Measurements from ENCODE around the gene GOLGA6D.
A peak's percentile ranks its signal among the peaks of the same experiment; 100 is the strongest.
"Not testable (repeated sequence)": the region's sequence is repeated elsewhere in the genome, so short reads cannot be mapped to it uniquely, and the experiment has no call there.

GOLGA6D gene

DNA sequence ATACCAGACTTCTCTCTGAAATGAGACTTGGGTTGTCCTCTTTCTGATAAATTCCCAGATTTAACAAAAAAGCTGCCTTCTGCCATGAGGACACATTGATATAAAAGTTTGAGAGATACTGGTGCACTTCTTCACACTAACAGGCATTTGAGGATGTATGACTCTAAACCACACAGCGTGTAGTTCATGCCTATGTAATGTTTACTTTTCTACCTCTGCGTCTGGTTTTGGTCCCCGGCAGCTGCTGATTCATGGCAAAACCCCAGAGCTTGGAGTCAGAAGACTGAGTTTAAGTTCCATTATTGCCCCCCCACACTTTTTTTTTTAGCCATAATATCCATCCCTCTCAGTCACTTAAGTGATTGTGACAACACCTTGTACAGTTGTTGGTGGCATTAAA lies 1.5 kb downstream of the GOLGA6D start:
- DNase-seq (ENCODE audit: low read depth), result not testable (repeated sequence)

DNA sequence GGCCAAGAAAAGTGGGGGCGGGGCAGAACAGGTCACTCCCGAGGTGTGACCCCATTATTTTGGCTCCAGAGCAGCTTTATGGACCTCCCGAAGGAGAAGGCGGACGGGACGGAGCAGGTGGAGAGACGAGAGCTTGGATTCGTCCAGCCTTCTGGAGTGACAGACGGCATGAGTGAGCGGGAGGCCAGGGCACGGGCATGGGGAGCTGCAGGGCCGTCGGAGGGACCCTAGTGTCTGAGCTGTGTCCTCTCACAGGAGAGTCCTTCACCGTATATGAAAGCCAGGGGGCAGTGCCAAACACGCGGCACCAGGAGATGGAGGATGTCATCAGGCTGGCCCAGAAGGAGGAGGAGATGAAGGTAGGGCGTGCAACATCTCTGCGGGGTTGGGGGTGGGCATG lies 11.0 kb downstream of the GOLGA6D start:
- not testable (repeated sequence) for DNase-seq (ENCODE audit: low read depth)

DNA sequence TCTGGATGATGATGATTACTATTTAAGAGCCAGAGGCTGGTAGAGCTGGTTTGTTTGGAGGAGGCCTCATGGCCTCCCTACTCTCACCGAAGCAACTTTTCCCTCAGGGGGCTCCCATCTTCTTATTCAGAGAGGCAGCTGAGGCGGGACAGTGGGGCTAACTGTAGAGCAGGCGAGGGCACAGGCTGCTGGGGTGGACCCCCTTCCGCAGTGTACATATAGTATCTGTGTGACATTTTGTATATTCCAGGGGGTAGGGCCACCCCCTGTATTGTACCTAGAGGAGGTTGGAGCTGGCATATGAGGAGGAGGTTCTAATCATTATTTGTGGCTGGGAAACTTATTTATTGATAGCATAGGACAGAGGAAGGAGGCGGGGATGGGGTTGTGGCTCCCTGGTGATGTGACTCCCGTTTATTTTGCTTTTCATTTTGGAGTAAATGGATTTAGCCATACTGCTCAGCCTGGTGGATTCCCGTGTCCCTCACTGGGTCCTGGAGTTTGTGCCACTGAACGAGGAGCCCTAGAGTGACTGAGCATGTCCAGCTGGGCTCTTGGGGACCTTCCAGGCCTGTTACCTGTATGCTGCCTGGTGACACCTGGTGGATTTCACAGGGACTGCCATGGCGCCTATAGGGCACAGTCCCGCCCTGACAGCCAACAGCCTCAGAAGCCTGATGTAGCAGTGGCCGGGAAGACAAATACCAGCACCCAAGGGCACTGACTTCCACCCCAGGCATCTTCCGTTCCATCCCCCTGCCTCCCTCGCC lies 16.1 kb downstream of the GOLGA6D start:
- DNase-seq (ENCODE audit: low read depth), result not testable (repeated sequence)

DNA sequence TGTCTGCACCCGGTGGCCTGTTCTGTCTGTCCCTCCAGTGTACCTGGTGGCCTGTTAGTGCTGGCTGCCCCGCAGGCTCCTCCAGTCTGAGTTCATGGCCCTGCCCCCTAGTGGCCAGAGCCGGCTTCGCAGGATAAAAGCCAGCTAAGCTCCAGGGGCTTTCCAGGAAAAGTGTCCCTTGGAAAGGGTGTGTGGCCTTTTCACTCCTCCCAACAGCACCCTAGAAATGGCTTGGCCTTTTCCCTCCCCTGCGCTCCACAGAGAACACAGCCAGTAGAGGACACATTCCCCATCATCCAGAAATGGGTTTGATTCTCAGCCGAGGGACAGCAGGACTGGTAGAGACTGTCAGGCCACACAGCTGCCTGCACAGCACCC lies 16.7 kb downstream of the GOLGA6D start:
- peak; percentile 39 for DNase-seq (ENCODE audit: low read depth)

DNA sequence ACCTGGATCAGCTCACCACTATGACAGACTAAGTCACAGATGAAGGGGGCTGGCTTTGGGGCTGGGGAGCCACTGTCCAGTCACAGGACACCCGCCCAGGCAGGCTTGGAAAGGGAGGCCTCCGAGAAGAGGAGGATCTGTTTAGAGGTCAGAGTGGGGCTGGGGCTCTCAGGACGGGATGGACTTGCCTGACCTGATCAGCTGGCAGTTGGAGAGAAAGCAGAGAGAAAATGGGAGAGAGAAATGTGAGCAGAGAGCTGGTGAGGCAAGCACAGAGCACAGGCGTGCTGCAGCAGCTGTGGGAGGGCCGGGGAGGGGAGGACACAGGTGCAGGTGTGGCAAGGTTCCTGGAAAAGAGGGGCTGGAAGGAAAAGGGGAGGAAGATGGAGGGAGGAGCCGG lies 17.4 kb downstream of the GOLGA6D start:
- not testable (repeated sequence) for DNase-seq (ENCODE audit: low read depth)

DNA sequence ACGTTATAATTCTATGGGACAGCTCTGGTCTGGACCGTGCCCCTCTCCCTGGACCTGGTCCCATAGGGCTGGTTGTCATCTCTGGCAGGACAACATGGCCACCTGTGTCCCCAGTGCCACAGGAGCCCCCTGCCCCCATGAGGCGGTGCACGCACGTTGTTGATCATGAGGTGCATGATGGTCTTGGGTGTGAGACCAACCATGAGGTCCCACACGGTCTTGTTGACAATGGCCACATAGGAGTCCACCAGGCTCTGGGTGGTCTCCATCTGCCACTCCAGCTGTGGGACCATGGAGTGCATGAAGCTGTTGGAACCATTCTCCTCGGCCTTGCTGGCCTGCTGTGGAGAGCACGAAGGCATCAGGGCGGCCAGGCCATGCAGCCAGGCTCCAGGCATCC lies 19.7 kb downstream of the GOLGA6D start:
- DNase-seq (ENCODE audit: low read depth), result no peak

DNA sequence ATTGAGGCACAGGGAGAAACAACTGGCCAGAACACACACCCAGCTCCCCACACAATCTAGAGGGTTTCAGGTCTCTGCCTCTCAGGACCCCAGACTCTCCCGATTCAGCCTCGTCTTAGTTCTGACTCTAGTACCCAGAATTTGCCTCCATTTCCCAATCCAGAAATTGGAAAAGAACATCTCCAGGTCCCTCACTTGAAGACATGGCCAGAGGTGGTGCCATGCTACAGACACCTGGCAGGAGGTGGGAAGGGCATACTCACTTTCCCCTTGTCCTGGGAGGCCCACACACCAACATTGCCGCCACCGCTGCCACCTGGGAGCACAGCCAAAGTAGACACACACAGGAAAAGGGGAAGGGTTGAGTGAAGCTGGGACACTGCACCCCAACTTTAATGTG lies 20.1 kb downstream of the GOLGA6D start:
- not testable (repeated sequence) for DNase-seq (ENCODE audit: low read depth)

DNA sequence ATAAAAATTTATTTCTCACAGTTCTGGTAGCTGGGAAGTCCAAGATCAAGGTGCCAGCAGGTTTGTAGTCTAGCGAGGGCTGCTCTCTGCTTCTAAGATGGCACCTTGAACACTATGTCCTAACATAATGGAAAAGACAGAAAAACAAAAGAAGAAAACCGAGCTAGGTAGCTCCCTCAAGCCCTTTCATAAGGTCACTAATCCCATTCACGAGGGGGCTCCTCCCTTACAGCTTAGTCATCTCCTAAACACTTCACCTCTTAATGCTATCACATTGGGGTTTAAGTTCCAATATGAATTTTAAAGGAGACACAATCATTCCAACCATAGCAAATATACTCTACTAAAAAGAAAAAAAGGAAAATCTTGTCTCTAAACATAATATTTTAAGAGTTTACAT lies 23.6 kb downstream of the GOLGA6D start:
- DNase-seq (ENCODE audit: low read depth), result no peak

DNA sequence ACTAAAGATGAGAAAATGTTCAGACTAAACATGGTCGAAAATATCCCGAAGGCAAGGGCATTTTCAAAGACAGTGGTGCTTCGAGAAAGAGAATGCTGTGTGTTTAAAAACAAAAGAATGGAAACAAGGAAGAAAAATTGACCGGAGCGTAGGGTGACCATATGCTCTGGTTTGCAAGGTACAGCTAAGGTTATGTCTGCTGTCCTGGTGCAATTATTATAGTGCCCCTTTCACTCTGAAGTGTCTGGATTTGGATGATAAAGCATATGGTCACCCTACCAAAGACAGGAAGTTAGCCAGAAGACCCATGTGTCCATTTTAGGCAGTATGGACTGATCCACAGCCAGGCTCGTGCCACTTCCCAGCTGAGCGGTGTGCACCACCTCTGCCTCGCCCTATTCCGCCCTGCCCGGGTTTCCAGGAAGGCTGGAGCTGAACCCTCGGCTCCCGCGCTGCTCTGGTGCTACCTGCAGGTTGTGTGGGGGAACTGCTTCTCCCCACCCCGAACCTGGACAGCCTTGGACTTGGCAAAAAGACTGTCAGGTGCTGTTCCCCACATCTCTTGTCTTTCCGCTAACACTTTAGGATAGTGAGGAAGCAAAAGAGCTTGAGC lies 25.2 kb downstream of the GOLGA6D start:
- DNase-seq (ENCODE audit: low read depth), result no peak

DNA sequence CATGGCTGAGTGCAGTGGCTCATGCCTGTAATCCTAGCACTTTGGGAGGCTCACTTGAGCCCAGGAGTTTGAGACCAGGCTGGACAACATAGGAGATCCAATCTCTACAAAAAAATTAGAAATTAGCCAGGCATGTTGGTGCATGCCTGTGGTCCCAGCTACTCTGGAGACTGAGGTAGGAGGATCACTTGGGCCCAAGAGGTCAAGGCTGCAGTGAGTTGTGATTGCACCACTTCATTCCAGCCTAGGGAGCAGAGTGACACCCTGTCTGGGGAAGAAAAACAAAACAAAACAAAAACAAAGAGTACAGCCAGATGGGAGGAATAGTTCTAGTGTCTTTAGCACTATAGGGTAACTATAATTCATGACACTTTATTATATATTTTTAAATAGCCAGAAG lies 27.1 kb downstream of the GOLGA6D start:
- no peak for DNase-seq (ENCODE audit: low read depth)

DNA sequence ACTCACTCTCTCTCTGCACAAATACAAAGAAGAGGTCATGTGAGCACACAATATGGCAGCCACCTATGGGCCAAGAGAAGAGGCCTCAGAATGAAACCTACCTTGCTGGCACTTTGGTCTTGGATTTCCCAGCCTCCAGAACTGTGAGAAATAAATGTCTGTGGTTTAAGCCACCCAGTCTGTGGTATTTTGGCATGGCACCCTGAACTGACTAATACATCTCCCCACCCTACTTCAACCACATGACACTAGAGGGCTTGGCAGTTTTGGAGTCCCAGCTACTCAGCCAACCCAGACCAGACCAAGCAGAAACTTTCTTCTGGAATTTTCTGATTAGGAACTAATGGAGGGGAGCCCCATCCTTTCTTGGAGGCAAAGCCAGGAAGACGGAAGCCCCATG lies 29.9 kb downstream of the GOLGA6D start:
- DNase-seq (ENCODE audit: low read depth), result not testable (repeated sequence)

DNA sequence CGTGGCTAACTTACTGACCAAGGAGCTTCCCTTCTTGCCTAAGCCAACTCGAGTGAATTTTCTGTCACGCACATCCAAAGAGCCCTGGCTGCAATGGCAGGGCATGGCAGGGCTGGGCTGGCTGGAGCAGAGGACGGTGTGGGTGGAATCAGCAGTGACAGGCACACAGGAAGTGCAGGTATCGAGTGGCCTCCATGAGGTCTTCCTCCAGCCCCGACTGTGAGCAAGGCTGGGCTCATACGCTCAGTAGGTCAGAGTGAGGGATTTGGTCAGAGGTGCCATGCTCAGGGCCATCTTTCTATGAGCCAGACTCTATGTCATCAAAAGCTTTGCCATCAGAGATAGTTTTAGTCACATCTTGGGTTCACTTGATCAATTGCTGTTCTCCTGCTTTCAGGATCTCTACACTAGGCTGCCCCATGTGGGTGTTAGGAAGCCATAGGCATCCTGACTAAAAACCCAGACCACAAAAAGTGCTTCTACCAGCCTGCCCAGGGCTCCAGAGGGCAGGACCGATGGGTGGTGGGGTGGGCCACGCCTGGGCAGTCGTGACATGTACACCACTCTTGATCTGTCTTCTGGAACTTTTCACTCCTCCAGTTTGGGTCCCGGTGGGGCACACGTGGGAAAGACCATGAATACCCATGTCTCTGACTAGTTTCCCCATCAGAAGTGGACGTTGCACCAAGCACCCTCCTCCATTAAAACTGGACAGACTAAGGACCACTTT lies 30.6 kb downstream of the GOLGA6D start:
- no peak for DNase-seq (ENCODE audit: low read depth)

DNA sequence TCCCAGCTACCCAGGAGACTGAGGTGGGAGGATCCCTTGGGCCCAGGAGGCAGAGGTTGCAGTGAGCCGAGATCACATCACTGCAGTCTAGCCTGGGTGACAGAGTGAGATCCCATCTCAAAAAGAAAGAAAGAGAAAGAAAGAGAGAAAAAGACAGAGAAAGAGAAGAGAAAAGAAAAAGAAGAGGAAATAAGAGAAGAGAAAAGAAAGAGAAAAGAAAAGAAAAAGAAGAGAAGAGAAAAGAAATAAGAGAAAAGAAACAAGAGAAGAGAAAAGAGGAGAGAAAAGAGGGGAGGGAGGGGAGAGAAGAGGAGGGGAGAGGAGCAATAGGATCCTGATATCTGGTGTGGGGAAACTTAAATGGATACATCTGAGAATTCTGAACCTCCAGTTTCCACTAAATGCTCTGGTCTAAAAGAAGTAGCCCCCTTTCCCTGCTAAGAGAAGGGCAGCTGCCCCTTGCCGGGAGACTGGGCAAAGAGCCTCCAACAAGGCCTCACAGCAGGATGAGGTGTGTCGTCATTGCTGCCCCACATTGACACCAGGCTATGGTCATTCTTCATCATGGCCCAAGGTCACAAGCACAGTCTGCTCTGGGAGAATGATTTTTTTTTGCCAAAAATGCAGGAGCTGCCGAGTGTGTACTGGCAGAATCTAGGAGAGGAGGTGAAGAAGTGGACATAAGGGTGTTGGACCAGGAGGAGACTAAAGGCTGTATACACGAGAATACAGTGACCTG lies 32.1 kb downstream of the GOLGA6D start:
- DNase-seq (ENCODE audit: low read depth), result no peak

DNA sequence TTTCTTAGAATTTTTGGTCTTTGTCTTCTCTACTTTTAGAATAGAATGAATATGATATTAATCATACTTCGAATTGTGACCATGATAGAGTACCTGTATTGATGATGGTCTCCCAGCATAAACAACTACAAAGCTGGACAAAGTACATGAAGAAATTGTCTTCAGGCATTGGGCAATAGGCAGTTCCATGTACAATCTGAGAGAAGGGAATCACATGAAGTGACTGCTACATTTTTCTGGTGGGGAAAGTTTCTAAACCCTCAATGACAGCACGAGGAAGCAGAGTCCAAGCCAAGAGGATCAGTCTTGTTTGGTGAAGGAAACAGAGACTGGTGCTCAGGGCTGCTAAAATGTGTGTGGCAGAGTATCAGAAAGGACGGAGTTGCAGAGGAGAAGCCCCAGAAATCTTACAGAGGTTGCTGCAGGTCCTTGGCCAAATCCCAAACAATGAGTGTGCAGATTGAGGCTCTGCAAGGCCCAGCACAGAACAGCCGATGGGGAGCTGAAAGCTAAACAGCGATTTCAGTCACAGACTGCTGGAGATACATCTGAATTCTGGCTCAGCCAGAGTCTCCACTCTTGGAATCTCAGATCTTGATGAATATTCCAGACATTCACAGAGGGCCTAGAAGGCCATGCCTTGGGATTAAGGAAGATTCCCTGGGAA lies 36.7 kb downstream of the GOLGA6D start:
- DNase-seq (ENCODE audit: low read depth), result not testable (repeated sequence)

DNA sequence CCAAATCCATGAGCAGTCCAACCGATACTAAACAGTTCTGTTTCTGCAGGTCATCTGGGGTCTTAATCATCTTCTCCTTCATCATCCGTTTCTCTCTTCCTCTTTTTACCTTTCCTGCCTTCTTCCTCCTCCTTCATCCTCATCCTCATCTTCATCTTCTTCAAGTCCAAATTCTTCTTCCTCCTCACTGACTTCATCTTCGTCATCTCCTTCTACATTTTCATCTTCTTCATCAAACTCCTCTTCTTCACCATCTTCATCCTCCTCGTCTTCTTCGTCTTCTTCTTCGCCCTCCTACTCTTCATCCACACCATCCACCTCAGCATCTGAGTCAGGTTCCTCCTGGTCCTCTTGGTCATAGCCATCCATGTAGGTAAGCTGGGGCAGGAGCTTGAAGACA lies 39.1 kb downstream of the GOLGA6D start:
- DNase-seq (ENCODE audit: low read depth), result no peak

DNA sequence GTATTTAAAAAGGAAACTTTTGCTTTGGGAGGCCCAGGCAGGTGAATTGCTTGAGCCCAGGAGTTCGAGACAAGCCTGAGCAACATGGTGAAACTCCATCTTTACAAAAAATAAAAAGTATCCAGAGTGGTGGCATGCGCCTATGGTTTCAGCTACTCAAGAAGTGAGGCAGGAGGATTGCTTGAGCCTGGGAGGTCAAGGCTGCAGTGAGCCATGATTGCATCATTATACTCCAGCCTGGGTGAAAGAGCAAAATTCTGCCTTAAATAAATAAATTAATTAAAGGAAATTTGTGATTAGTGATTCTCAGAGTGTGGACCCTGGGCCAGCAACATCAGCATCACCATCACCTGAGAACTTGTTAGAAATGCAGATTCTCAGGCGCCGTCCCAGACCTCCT lies 43.3 kb downstream of the GOLGA6D start:
- no peak for DNase-seq (ENCODE audit: low read depth)

DNA sequence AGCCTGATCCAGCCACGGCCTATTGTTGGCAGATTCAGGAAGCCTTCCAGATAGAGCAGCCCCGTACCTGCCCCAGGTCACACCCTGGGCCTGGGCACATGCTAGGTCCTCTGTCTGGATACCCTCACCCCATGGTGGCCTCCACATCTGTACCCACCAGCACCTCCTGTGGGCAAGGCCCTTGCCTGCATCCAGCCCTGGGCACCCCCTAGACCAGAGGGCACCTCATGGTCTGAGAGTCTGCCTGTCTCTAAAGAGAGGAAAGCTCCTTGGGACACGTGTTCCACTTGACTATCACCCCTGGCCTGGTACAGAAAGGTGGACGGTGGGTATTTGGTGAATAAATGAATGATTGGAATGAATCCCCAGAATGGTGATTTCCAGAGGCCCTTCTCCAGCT lies 44.4 kb downstream of the GOLGA6D start:
- DNase-seq (ENCODE audit: low read depth), result no peak

DNA sequence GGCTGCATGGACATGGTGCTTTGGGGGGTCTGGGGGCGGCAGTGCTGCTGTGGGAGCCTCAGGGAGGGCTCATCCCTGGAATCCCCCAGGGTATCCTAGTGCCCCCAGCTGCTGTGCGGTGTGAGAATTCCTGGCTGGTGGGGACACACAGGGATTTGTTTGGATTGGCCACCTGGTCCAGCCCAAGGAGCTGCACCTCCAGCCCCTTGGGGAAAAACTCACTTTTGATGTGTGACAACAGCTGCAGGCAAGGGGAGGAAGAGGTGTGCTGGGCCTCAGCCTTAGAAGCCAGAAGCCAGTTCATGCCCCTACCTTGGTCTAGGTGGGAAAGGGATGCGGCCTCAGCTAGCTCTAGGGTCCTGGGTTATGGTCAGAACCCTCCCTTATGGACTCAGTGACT lies 44.9 kb downstream of the GOLGA6D start:
- DNase-seq (ENCODE audit: low read depth), result no peak

DNA sequence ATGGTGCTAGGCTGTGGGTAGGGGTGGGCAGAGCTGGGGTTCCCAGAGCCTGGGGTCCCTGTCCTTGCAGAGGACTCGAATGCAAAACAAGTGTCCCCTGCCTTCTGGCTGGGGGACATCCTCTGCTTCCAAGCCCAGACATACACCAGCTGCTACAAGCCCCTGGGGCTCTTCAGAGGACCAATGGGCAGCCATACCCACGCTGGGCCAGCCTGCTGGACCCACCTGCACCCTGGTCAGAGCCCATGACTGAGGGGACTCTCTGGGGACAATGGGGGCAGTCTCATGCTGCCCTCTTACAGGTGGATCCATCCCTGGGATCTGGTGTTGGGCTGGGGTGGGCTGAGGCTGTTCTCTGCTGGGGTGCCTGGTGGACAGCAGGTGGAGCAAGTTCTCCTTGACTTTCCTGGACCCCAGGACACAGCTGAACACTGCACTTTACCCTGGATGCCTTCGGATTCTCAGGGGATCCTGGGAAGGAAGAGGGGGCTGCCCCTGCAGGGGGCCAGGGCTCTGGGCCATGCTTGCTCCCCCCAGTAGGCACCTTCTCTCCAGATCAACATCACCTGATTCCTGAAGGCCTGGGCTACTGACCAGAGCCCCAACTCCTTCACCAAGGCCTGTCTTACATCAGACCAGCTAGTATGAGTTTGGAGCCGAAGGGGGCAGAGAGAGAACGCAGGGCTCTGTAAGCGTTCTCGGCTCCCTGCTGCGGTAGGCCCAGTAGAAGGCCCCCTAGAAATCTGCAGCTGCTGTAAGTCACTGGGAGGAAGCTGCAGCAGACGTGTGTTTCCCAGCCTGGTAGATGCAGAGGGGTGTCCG lies 46.1 kb downstream of the GOLGA6D start:
- no peak for DNase-seq (ENCODE audit: low read depth)

DNA sequence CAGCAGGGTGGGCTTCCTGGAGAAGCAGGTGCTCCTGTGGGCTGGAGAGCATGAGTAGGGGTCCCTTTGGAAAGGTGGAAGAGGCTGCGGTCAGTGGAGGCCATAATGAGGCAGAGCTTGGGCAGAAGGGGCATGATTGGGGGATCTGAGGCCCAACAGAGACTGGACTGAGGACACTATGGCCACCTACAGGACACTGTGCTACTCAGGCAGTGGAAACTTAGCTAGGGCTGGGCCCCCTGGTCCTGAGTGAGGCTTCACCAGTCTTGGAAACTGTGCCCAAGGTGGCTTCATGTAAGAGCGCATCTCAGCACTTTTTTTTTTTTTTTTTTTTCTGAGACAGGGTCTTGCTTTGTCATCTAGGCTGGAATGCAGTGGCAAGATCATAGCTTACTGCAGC lies 46.9 kb downstream of the GOLGA6D start:
- no peak for DNase-seq (ENCODE audit: low read depth)

DNA sequence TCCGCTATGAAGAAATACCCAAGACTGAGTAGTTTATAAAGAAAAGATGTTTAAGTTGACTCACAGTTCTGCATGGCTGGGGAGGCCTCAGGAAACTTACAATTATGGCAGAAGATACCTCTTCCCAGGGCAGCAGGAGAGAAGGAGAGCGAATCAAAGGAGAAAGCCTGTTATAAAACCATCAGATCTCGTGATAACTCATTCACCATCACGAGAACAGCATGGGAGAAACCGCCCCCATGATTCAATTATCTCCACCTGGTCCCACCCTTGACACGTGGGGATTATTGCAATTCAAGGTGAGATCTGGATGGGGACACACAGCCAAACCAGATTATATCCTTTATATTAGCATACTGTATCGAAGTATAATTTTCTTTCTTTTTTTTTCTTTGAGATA lies 49.5 kb downstream of the GOLGA6D start:
- not testable (repeated sequence) for DNase-seq (ENCODE audit: low read depth)
